Right ventricle myocardium inferior (tissue), 1 donor: Measurements from ENCODE around the gene UBXN2A. TPM values are rescaled to one million over a fixed set of nuclear protein-coding genes. Genes with fewer than 3 reads are reported as not detected.
"Not testable (repeated sequence)": the region's sequence is repeated elsewhere in the genome, so short reads cannot be mapped to it uniquely, and the experiment has no call there.

Source experiments
- ATAC-seq: fragments of 200-7000 bp; cut with Tn5 transposase; one replicate; pipeline ENCODE4 v1.9.1; 2020; ENCODE audit warnings: mild to moderate bottlenecking, moderate library complexity
- DNase-seq: peaks from one replicate; pipeline ENCODE4 v3.0.0; 2021; ENCODE audit errors: missing footprints
- intact Hi-C: fragments of 100-400 bp; cut with DNase I; formaldehyde crosslinking; loops from one replicate; pipeline ENCODE4 v1.11.0; 2022
- total RNA-seq: library from RNA; stranded (reverse); fragmentation: NEBNext Ultra II Directional; extraction: Animal tissue kit (Norgen Biotek cat#: 25700); gene quantifications from one replicate; pipeline ENCODE4 v1.2.1, GENCODE V29; 2021
- donor health status: DM: no; HTN: yes; CAD: no; lungs with severe emphysema.

Gene UBXN2A
- total RNA-seq, 1 donor from 2014 or later = 21.2 TPM

DNA sequence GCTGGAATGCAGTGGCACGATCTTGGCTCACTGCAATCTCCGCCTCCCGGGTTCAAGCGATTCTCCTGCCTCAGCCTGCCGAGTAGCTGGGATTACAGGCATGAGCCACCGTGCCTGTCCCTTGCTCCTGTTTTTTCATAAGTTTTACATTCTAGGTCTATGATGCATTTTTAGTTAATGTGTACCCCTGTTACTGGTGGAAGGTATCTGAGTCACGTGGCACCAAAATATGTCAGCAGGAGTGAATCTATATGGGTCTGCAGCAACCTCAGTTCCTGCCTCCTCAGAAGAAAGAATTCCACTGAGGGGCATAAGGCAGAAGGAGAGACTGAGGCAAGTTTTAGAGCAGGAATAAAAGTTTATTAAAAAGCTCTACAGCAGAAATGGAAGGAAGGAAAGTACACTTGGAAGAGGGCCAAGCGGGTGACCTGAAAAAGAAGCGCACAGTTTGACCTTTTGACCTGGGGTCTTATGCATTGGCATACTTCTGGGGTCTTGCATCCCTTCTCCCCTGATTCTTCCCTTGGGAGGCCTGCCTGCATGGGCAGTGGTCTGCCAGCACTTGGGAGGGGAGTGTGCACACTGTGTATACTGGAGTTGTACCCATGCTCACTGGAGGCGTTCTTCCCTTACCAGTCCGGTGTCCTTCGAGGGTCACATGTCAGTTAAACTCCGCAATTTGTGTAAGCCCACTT, 68.6 kb downstream of the UBXN2A start:
- intact Hi-C loops = no loop called here
- DNase-seq (no peak), ATAC-seq (no peak)

DNA sequence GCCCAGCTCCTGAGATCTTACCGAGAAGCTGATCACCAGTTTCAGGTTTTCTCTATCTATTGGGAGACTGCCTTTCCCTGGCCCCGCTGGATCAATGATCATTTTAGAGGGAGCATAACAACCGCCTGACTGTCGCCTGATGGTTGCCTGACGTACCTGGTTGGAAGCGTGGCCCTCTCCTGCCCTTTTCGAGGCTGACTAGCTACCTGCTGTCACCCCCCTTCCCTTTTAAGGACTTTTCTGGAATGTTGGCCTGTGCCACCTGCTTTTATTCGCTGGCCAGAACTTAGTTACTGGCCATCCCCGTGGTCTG, 69.1 kb downstream of the UBXN2A start:
- ATAC-seq (no peak), DNase-seq (no peak)
- intact Hi-C loops = no loop called here

DNA sequence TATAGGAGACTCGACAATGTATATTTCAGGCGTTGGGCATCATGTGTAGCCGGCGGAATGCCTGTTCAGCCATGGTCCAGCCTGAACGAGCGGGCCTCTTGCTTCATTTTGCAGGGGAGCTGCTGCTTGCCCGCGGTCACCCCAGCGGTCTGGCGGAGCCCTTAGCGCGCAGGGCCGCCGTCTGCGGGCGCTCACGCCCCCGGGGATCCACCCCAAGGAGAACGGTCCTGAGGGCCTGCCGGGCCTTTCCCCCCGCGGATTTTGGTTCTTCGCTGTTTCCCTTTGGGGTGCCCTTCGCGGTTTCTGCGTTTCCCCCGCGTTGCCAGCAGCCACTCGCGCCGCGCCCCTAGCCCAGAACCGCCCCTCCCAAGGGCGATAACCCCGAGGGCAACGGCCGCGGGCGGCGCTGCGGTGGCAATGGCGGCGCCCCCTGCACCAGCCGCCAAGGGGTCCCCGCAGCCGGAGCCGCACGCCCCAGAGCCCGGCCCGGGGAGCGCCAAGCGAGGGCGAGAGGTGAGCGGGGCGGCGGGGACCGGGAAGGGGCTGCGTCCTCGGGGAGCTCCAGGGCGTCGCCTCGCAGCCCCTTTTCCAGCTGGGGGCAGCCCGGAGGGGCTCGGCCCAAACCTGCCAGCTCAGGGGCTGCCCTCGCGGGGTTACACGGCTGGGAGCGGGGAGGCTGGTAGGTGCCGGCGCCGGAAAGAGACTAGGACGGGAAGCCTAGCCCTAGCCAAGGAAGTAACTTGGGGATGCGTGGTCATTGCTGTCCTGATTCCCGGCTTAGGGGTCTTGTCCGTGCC, 69.6 kb downstream of the UBXN2A start, which contains the start of gene MFSD2B:
Gene MFSD2B, plus strand, starts transcription at position 406 of the 797 bp plus-strand sequence. Its CDS starts 12 bp downstream, at position 418.
- DNase-seq (no peak), ATAC-seq (peak; percentile 16)
- intact Hi-C loops = no loop called here

DNA sequence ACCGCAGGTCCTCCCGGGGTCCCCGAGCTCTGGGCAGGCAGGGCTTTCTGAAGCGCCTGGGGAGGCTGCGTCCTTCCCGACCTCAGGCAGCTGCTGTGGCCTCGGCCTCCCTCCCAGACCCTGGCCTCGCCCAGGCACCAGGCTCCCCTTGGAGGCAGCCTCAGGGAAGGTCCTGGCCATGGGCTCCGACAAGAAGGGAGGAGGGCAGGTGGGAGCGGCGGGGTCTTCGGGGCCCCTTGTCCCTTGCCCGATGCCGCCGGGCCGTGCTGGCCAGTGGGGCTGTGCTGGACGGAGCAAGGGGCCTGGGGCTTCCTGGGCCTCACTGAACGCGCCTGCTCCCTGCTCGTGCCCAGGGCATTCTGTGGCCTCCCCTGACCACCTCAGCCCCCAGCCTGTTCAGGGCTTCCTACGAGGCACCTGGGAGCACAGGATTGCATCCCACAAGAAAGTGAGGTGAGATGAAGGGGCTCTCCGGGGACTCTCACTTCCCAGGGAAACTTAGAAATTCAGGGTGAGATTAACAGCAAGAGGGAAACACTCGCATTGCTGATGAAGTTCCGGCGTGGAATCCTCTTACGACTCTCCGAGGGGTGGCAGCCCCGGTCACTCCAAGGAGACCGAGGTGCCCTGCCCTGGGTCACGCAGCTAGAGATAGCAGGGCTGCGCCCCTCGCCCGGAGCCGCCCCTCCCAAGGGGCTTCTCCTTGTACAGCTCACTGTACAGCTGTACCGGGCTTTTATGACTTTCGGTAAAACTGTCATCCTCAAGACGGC, 70.4 kb downstream of the UBXN2A start:
- ATAC-seq (peak; percentile 3), DNase-seq (no peak)
- intact Hi-C loops = no loop called here

DNA sequence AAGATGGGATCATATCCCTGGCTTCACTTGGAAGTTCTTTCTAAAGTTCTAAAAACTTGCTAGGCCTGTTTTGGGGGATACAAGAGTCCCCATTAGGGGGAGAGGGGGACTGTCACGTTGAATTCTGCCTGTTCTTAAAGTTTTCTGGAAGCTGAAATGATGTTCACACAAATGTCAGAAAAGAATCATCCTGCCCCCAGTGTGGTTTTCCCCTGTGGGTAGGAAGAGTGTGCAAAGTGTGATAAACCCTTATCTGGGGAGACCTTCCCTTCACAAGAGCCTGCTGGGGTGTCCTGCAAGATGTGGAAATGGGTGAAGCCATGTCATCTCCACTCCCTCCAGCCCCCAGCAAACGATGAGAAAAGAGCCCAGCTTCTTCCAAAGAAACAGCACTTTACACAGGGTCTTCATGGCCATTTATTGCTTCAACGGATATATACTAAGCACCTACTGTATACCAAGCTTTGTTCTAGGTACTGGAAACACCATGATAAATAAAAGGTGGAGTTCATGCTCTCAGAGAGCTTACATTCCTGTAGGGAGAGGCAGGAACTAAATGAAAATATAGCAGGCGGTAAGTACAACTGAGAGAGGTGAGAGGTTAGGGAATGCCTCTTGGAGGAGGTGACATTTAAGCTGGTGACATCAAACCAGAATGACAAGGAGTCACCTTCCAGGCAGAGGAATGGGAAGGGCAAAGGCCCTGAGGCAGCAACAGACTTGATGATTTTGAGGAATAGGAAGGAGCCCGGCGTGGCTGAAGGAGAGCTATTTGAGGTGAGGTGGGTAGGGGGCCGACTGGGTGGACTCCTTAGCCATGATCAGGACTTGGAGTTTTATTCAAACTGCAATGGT, 71.2 kb downstream of the UBXN2A start:
- no peak for DNase-seq
- ATAC-seq = no peak
- intact Hi-C loops = no loop called here

DNA sequence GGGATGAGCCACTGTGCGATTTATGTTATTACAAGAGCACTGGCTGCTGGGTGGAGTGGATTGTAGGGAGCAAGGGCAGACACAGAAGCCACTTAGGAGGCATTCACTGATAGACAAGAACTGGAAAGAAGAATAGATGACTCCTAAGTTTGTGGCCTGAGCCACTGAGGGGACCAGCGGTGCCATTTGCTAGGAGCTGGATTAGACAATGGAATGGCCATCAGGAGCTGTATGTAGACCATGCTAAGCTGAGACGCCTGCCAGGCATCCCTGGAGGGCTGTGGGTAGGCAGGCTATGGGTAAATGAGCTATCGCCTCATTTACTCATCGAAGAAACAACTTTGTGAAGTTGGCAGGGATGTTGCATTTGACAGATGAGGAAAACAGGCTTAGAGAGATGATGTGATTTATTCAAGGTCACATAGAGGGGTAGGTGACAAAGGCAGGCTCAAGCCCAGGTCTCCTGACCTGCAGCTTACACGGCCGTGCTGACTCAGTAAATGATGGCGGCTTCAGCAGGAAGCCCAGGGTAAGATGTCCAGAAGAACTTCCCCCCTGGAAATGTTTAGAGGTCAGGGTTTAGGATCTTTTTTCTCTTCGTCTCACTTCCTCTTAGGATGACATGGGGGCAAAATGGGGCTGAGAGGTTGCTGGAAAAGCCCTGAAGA, 72.4 kb downstream of the UBXN2A start:
- ATAC-seq (no peak), DNase-seq (no peak)
- intact Hi-C loops = no loop called here

DNA sequence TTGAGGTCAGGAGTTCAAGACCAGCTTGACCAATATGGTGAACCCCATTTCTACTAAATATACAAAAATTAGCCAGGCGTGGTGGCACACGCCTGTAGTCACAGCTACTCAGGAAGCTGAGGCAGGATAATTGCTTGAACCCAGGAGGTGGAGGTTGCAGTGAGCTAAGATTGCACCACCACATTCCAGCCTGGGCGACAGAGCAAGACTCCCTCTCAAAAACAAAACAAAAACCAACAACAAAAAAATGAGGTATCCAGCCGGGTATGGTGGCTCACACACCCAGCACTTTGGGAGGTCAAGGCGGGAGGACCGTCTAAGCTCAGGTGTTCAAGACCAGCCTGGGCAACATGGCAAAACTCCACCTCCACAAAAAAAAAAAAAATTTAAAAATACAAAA, 74.6 kb downstream of the UBXN2A start:
- intact Hi-C loops, DNase-seq, ATAC-seq: not testable (repeated sequence)

DNA sequence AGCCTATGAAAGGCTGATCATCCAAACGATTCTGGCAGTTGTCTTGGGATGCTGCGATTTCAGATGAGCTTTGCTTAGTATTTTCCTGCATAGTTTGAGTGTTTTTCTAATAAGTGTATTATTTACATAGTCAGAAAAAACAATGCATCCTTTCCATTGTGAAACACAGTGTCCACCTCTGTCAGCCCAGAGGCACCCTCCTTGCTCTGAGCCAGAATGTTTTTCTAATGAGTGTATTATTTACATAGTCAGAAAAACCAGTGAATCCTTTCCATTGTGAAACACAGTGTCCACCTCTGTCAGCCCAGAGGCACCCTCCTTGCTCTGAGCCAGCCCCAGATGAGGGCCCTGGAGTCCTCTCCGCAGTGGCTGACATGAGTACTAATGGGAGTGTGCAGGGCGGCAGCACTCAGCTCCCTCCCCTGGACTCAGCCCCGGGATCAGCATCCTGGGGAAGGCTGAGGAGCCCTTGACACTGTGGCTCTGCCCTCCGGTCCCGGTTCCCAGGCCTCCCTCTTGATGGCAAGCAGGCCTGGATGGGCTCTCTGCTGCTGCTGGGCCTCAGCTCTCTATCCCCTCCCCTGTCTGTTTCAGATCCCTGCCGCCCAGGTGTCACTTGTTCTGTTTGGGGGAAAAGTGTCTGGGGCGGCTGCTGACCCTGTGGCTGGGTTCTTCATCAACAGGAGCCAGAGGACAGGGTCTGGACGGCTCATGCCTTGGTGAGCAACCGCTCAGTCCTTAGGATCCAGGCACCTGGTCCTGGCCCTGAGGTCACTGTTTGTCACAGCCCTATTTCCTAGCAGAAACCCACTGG, 75.5 kb downstream of the UBXN2A start:
- ATAC-seq (no peak), DNase-seq (no peak)
- intact Hi-C loops = no loop called here

DNA sequence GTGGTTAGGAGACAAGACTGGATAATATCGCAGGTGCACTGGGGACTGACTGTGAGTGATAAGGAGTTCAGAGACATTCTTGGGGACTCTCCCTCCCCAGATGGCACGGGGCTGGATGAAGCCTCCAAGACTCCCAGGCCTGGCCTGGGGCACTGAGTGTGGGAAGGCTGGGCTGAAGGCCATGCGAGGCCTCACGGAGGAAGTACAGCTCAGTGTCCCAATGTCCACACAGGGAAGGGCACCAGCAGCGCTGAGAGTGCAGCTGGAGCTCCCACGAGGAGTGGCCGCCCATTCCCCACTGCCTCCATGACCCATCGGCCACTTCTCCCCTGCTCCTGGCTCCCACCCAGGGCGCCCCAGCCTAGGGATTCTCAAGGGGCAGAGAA, 76.1 kb downstream of the UBXN2A start:
- DNase-seq (no peak), ATAC-seq (no peak)
- intact Hi-C loops = no loop called here

DNA sequence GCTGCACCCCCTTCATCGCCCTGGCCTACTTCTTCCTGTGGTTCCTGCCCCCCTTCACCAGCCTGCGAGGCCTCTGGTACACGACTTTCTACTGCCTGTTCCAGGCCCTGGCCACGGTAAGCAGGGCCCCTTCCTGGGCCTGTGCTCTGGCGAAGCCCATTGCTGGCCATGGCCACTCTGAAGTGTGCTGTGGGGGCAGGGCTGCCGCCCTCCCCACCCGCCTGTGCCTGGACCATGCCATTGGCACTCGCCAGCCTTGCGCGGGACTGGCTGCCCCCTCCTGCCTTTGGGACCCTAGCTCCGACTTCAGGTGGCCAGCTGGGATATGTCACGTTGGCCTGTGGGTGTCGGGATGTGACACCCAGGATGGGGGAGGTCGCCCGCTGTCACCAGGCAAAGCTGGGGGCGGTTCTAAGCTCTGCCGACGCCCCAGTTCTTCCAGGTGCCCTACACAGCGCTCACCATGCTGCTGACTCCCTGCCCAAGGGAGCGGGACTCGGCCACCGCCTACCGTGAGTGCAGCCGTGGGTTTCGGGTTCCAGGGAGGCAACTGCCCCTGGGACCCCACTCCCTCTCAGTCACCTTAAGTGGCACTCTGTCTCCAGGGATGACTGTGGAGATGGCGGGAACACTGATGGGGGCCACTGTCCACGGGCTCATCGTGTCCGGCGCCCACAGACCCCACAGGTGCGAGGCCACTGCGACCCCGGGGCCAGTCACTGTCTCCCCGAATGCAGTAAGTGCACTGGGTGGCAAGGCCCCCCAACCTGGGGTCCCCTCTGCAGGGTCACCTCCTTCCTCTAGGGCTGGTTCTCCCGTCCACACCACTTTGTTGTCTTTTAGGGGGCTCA, 76.8 kb downstream of the UBXN2A start:
- ATAC-seq (no peak), DNase-seq (no peak)
- intact Hi-C loops = no loop called here

DNA sequence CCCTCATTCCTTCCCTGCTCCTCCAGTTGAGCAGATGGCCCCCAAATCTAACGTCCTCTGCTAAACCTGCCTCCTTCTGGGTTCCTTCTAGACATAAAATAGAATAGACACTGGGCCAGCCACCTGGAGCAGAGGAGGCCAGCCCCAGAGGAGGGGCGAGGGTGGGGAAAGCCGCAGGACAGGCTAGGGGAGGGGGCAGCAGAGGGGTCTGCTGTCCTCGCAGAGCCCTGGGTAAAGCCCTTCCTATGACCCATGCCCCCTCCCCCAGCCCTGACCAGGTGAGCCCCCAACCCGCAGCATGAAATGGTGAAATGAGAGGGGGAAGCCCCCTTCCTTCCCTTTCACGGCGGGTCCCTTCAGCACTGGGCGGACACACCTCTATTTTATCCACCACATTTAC, 77.4 kb downstream of the UBXN2A start:
- intact Hi-C loops = no loop called here
- DNase-seq = no peak
- ATAC-seq = no peak

DNA sequence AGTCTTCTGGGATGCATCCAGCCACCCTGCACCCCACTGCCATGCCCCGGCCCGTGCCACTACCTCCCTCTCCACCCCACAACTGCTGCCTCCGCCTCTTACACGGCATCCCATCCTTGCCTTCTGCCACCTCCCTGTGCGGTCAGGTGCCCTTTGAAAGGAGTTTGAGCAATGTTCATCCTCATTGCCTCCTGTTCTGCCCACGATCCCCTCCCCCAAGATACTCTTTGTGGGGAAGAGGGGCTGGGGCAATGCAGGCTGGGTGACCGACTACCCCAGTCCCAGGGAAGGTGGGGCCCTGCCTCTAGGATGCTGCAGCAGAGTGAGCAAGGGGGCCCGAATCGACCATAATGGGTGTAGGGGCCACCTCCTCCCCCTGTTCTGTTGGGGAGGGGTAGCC, 78.0 kb downstream of the UBXN2A start:
- intact Hi-C loops = no loop called here
- no peak for ATAC-seq
- DNase-seq = no peak

DNA sequence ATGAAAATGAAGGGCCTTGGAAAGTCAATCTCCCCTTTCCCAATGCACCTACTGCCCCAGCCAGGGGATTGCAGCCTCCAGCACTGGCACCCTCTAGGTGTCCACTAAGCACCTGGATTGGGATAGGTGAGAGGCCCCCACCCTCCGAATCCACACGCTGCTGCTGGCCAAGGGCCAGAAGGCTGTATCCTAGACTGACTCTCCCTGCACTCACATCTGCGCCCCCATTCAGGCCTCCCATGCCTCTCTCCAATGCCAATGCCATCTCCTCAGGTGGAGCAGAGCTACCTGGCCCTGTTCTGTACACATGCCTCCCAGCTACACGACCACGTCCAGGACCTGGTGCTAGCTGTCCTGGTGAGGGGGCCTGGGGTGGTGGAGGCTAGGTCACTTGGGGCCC, 79.5 kb downstream of the UBXN2A start:
- intact Hi-C loops = no loop called here
- DNase-seq = no peak
- ATAC-seq = no peak

DNA sequence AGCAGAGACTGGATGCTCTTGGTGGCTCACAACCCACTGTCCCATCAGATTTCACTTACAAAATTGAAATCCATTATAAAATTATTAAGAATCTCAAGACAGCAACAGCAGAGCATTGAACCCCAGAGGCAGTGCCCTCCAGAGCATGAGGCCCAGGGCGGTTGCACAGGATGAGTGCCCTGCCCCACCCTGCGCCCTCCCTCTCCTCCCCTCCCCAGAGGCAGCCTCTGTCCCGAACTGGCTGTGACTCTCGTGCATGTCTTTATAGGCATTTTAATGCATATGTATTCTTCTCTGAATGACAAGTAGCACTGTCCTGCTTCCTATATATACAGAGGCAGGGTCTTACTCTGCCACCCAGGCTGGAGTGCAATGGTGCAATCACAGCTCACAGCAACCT, 80.0 kb downstream of the UBXN2A start:
- ATAC-seq = no peak
- intact Hi-C loops = no loop called here

DNA sequence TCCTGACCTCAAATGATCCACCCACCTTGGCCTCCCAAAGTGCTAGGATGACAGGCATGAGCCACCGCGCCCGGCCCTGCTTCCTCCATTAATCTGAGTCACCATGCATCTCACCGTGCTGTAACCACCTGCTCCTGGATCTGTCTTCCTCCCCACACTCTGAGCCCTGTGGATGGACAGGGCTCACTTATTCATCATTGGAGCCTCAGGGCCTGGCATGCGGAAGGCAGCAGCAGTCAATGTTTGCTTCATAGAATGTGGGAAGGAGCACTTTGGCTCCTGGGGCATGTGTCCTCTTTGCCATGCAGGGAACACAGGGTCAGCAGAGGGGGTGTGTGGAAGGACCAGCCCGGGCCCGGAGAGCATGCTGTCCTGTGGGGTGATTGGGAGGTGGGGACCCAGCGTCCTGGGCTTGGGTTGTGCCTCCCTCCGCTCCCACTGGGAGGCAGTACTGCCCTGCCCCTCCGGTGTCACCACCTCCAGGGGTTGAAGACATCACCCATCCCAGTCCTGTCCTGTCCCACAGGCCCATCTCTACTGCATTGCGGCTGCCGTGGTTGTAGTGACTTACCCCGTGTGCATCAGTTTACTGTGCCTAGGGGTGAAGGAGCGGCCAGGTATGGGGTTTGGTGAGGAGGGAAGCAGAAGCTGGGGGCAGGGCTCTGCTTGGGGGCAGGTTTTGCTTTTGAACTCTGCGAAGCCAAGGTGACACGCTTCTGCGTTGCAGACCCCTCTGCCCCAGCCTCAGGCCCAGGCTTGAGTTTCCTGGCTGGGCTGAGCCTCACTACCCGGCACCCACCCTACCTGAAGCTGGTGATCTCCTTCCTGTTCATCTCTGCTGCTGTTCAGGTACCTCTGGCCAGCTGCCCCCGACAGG, 81.1 kb downstream of the UBXN2A start:
- ATAC-seq = no peak
- no peak for DNase-seq
- intact Hi-C loops = no loop called here

More for the DNA sequence above, 80.0 kb downstream of the UBXN2A start:
- no peak for DNase-seq
